ENCODE results near the gene SERPINB12. TPM values are rescaled to one million over a fixed set of nuclear protein-coding genes. Genes with fewer than 3 reads are reported as not detected.

SERPINB12 gene
- total RNA-seq, 4 donors from 2014 or later: 14.8 to 88.4 (median 79.5) TPM

GRCh38 chr18:63591725-63592124, 49.6 kb downstream of the SERPINB12 start:
- no peak overlapping the region for H3K27ac ChIP-seq
- WGBS: 61% methylated on average over 3 of the region's 3 CpGs

GRCh38 chr18:63592471-63592870, 50.3 kb downstream of the SERPINB12 start:
- WGBS: 25% methylated on average over 1 of the region's 1 CpG
- Histone ChIP-seq H3K4me1 (no peaks in the 10 kb centered on the region), H3K36me3 (no peaks in the 10 kb centered on the region), H3K4me3 (no peak overlapping the region), H3K27me3 (no peaks in the 10 kb centered on the region), H3K9me3 (no peaks in the 10 kb centered on the region), H3K27ac (no peak overlapping the region)
- no peak for DNase-seq (ENCODE audit: low spot score in 2 of 2)
- TF ChIP-seq CTCF (IDR thresholded peaks at IDR 0.05) (no peak), EP300 (IDR thresholded peaks at IDR 0.05) (no peak), POLR2A (IDR thresholded peaks at IDR 0.05) (no peak), POLR2AphosphoS5 (IDR thresholded peaks at IDR 0.05) (no peak)

More at GRCh38 chr18:63591725-63592124, 49.6 kb downstream of the SERPINB12 start:
- Histone ChIP-seq H3K36me3 (no peaks in the 10 kb centered on the region), H3K9me3 (no peaks in the 10 kb centered on the region), H3K27me3 (no peaks in the 10 kb centered on the region), H3K4me1 (peaks cover 4% of the 10 kb centered on the region), H3K4me3 (no peak overlapping the region)
- TF ChIP-seq POLR2A (IDR thresholded peaks at IDR 0.05) (no peak), EP300 (IDR thresholded peaks at IDR 0.05) (no peak), POLR2AphosphoS5 (IDR thresholded peaks at IDR 0.05) (no peak), CTCF (IDR thresholded peaks at IDR 0.05) (no peak)
- DNase-seq (ENCODE audit: low spot score in 2 of 2): no peak

GRCh38 chr18:63596964-63597363, 54.8 kb downstream of the SERPINB12 start:
- Histone ChIP-seq H3K4me3 (no peak overlapping the region), H3K36me3 (no peaks in the 10 kb centered on the region), H3K27me3 (no peaks in the 10 kb centered on the region), H3K9me3 (no peaks in the 10 kb centered on the region), H3K27ac (no peak overlapping the region), H3K4me1 (no peaks in the 10 kb centered on the region)
- DNase-seq (ENCODE audit: low spot score in 2 of 2): no peak
- no peak for TF ChIP-seq CTCF (IDR thresholded peaks at IDR 0.05)
- no peak for TF ChIP-seq POLR2A (IDR thresholded peaks at IDR 0.05)
- no peak for TF ChIP-seq POLR2AphosphoS5 (IDR thresholded peaks at IDR 0.05)
- no peak for TF ChIP-seq EP300 (IDR thresholded peaks at IDR 0.05)
- WGBS: 87% methylated on average over 14 of the region's 14 CpGs

GRCh38 chr18:63603355-63603754, 61.2 kb downstream of the SERPINB12 start:
- 31% methylated on average over 1 of the region's 1 CpG for WGBS

GRCh38 chr18:63603772-63604171, 61.6 kb downstream of the SERPINB12 start:
- Histone ChIP-seq H3K4me3 (no peak overlapping the region), H3K9me3 (no peaks in the 10 kb centered on the region), H3K27ac (no peak overlapping the region), H3K27me3 (no peaks in the 10 kb centered on the region), H3K36me3 (no peaks in the 10 kb centered on the region), H3K4me1 (no peaks in the 10 kb centered on the region)
- no peak for TF ChIP-seq CTCF (IDR thresholded peaks at IDR 0.05)
- no peak for TF ChIP-seq EP300 (IDR thresholded peaks at IDR 0.05)
- TF ChIP-seq POLR2A (IDR thresholded peaks at IDR 0.05): no peak
- no peak for TF ChIP-seq POLR2AphosphoS5 (IDR thresholded peaks at IDR 0.05)
- no peak for DNase-seq (ENCODE audit: low spot score in 2 of 2)
- WGBS: 18% methylated on average over 1 of the region's 1 CpG

More at GRCh38 chr18:63603355-63603754, 61.2 kb downstream of the SERPINB12 start:
- DNase-seq (ENCODE audit: low spot score in 2 of 2): no peak
- H3K4me3 ChIP-seq: no peak overlapping the region
- H3K4me1 ChIP-seq: no peaks in the 10 kb centered on the region
- no peaks in the 10 kb centered on the region for H3K36me3 ChIP-seq
- TF ChIP-seq POLR2A (IDR thresholded peaks at IDR 0.05) (no peak), EP300 (IDR thresholded peaks at IDR 0.05) (no peak), POLR2AphosphoS5 (IDR thresholded peaks at IDR 0.05) (no peak)
- no peak overlapping the region for H3K27ac ChIP-seq
- no peaks in the 10 kb centered on the region for H3K27me3 ChIP-seq
- H3K9me3 ChIP-seq: no peaks in the 10 kb centered on the region
